Measurements from ENCODE around the gene IL20RB. TPM values are rescaled to one million over a fixed set of nuclear protein-coding genes. Genes with fewer than 3 reads are reported as not detected.
"Not testable (repeated sequence)": the region's sequence is repeated elsewhere in the genome, so short reads cannot be mapped to it uniquely, and the experiment has no call there.

Gene IL20RB
- total and polyA plus RNA-seq, 12 donors = 0.12 to 1.7 (median 0.71) TPM; not detected in 1

DNA sequence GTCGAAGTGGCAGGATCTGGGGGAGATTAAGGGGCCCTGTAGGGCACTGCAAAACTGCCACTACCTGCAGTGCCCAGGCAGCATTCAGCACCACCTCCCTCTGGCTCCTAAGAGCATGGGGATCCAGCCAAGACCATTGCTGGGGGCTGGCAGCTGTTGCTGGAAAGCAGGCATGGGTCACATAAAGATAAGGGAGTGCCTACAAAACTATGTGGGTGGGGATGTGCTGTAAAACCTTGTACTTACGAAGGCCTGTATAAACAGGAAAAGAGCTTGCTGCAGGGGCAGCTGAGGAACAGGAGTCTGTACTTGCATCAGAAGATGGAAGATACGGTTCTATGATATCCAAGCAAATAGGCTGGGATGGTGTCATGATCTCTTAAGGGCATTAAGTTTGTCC, 27.1 kb downstream of the IL20RB start:
- Histone ChIP-seq H3K36me3 (replicated peaks in 1 of 2) (no peaks in the 10 kb centered on the region), H3K27ac (no peak overlapping the region), H3K9me3 (replicated peaks in 1 of 3) (no peaks in the 10 kb centered on the region), H3K4me3 (no peak overlapping the region), H3K4me1 (replicated peaks in 1 of 2) (no peaks in the 10 kb centered on the region), H3K27me3 (no peaks in the 10 kb centered on the region)
- 60 to 76% (median 65%) methylated on average over 3 of the region's 3 CpGs for WGBS, 4 donors
- DNase-seq = no peak
- intact Hi-C loops (cut with DNase I) = no loop called here
- TF ChIP-seq POLR2A (IDR thresholded peaks at IDR 0.05) (no peak), CTCF (IDR thresholded peaks at IDR 0.05) (no peak)

- H3K9me3 ChIP-seq (replicated peaks in 1 of 3); DNase-seq; H3K4me3 ChIP-seq; H3K27ac ChIP-seq; H3K27me3 ChIP-seq; H3K36me3 ChIP-seq (replicated peaks in 1 of 2); H3K4me1 ChIP-seq (replicated peaks in 1 of 2); intact Hi-C loops (cut with DNase I): not testable (repeated sequence)
- 95 to 100% (median 96%) methylated on average over 9 to 39 of the region's 39 CpGs for WGBS, 4 donors
Measured at GRCh38 chr3:136987398-136987980, 29.7 kb downstream of the IL20RB start.

DNA sequence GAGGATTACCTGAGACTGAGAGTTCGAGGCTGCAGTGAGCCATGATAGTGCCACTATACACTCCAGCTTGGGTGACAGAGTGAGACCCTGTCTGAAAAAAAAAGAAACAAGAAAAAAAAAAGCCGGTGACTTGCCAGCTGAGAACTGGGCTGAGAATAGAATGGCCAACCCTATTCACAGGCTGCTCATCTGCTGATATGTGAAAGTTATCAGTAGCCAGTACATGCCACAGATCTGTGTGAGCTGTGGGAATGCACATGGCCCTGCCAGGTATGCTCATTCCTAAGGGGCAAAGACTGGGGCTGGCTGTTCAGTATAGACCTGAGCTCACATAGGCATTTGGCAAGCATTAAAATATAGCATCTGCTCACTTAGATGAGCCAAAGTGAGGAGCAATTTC, 30.9 kb downstream of the IL20RB start:
- Histone ChIP-seq H3K9me3 (replicated peaks in 1 of 3) (no peaks in the 10 kb centered on the region), H3K36me3 (replicated peaks in 1 of 2) (no peaks in the 10 kb centered on the region), H3K27ac (no peak overlapping the region), H3K4me3 (no peak overlapping the region), H3K27me3 (no peaks in the 10 kb centered on the region), H3K4me1 (replicated peaks in 1 of 2) (no peaks in the 10 kb centered on the region)
- intact Hi-C loops (cut with DNase I) = no loop called here
- no peak for DNase-seq
- TF ChIP-seq CTCF (IDR thresholded peaks at IDR 0.05) (no peak), POLR2A (IDR thresholded peaks at IDR 0.05) (no peak)
- WGBS, 4 donors = 92 to 97% (median 94%) methylated on average over 2 of the region's 2 CpGs

DNA sequence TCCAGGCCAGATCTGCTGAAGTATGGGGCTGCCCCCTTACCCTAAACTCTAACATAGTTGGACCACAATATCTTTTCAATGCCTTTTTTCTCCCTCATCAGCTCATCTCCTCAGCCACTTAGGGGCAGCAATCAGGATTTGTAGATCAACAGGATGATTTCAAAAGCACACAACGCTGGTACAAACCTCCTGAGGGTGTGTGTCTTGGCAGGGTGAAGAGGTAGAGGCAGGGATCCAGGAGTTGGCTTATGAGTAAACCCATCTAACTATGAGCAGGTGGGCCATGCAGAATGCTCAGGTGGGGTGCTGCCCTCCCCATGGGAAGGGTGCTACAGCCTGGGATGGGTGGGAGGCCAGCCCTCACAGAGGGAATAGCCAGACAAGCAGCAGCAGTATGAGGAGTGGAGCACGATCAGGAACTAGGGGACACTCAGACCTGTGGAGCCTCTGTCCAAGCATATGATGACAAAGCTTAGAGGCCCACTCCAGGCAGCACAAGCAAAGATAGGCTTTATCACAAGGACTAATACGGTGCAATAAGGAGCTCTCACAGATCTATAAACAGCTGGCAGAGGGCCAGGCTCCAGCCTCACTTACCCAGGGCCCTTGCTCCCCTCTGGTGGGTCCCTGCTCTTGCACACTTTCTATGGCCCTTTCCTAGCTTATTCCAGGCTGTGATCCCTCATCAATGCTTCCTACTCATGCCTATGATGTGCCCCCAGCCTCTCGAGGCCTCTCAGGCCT, 32.2 kb downstream of the IL20RB start:
- Histone ChIP-seq H3K4me1 (replicated peaks in 1 of 2) (peaks cover 5 to 7% of the 10 kb centered on the region in 2 donors), H3K27me3 (no peaks in the 10 kb centered on the region), H3K27ac (no peak overlapping the region), H3K9me3 (replicated peaks in 1 of 3) (no peaks in the 10 kb centered on the region), H3K4me3 (no peak overlapping the region), H3K36me3 (replicated peaks in 1 of 2) (no peaks in the 10 kb centered on the region)
- 91 to 95% (median 92%) methylated on average over 4 of the region's 4 CpGs for WGBS, 4 donors
- no peak for TF ChIP-seq CTCF (IDR thresholded peaks at IDR 0.05)
- no peak for TF ChIP-seq POLR2A (IDR thresholded peaks at IDR 0.05)
- no peak for DNase-seq
- intact Hi-C loops (cut with DNase I) = loop anchor here in 1 of 2 donors (10.0 kb wide), 1 partner anchor 225 kb away; no protein-coding TSS in a partner anchor

All from adrenal gland (tissue), 12 donors.